HG03060 (cell line): ENCODE data around the gene HTT.

Experiments
- ATAC-seq: cut with Tn5 transposase; IDR thresholded peaks from one replicate; pipeline ENCODE4 v1.9.1; 2021; ENCODE audit warnings: low read depth, moderate number of reproducible peaks; ENCODE audit not compliant: unreplicated experiment

Gene HTT

GRCh38 chr4:3074078-3074845 lies at the start of gene HTT, which contains the start of gene HTT-AS:
TSS of gene HTT (plus strand) at chr4:3074681. CDS start at chr4:3074826, 145 bp downstream.
TSS of gene HTT-AS (minus strand) at chr4:3074538.
- peak; percentile 26 for ATAC-seq

GRCh38 chr4:3025881-3026280 lies 48.6 kb upstream of the HTT start:
- no peak for ATAC-seq

GRCh38 chr4:3026540-3026939 lies 47.9 kb upstream of the HTT start:
- no peak for ATAC-seq

- no peak for ATAC-seq
These were observed 45.0 kb upstream of the HTT start for GRCh38 chr4:3029464-3029863.

- no peak for ATAC-seq
These were observed 43.7 kb upstream of the HTT start for GRCh38 chr4:3030566-3031356.

GRCh38 chr4:3031357-3032082 lies 43.0 kb upstream of the HTT start:
- ATAC-seq: no peak

- ATAC-seq: no peak
These were observed 40.2 kb upstream of the HTT start for GRCh38 chr4:3034231-3034630.

GRCh38 chr4:3035249-3035648 lies 39.2 kb upstream of the HTT start:
- ATAC-seq: no peak

- no peak for ATAC-seq
These were observed 38.8 kb upstream of the HTT start for GRCh38 chr4:3035674-3036073.

- no peak for ATAC-seq
These were observed 38.1 kb upstream of the HTT start for GRCh38 chr4:3036131-3036952.

GRCh38 chr4:3037957-3038461 lies 36.5 kb upstream of the HTT start:
- no peak for ATAC-seq

GRCh38 chr4:3039706-3040366 lies 34.6 kb upstream of the HTT start:
- ATAC-seq: no peak

- no peak for ATAC-seq
These were observed 33.9 kb upstream of the HTT start for GRCh38 chr4:3040452-3041191.

GRCh38 chr4:3041192-3042142 lies 33.0 kb upstream of the HTT start:
- ATAC-seq: no peak

- no peak for ATAC-seq
These were observed 32.3 kb upstream of the HTT start for GRCh38 chr4:3042226-3042625.

- ATAC-seq: no peak
These were observed 31.0 kb upstream of the HTT start for GRCh38 chr4:3043282-3044020.
